Measurements from ENCODE around the gene FHIT.
"Not testable (repeated sequence)": the region's sequence is repeated elsewhere in the genome, so short reads cannot be mapped to it uniquely, and the experiment has no call there.

FHIT gene

DNA sequence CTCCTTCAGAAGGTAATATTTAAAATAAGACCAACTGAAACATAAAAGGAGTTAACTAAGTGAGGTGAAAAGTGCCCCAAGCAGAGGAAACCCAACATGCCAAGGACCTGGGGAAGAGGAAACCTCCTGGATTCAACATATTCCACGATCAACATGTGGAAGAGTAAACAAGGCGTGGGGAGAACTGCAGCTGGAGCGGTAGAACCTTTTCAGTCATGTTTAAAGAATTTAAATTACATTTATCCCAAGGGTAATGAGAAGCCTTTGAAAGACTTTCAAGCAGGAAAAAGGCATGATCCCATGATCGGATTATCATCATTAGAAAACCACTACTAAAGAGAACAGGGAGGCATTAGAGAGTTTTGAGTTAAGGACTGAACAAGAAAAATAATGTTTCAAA, 330.7 kb downstream of the FHIT start:
- DNase-seq (ENCODE audit: low read depth), result no peak

- no peak for DNase-seq (ENCODE audit: low read depth)
Measured at GRCh38 chr3:60919296-60919695, 332.0 kb downstream of the FHIT start.

DNA sequence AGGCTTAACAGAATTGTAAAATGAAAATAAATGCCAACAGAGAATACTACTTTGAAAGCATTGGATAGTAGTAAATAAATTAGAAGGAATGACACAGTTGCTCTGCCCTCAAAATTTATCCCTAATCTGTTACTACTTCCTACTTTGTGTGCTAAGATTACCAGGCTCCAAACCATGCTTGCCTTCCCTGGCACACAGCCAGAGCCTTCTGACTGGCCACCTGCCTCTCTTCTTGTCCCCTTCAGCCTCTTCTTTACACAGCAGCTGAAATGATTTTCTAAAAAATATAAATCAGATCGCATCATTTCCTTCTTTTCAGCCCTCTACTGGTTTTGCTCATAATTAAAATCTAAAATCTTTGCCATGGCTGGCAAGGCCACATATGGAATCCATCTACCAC, 334.1 kb downstream of the FHIT start:
- DNase-seq (ENCODE audit: low read depth), result no peak

DNA sequence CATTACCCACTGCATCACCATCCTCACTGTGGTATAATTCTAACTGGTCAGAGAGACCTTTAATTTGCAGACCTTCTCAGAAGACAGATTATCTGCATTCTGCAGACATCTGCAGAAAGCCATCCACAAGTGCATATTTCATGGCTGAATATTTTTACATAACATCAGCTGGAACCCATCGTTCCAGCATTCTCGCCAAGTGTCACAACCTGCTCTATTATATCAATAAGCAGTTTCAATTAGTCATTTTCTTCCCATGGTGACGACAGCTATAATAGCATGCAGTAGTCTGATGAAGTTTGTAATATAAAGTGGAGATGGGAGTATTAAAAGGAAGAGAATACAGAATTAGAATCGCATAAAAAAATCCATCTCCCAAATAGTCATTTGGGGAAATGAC, 334.7 kb downstream of the FHIT start:
- no peak for DNase-seq (ENCODE audit: low read depth)

DNA sequence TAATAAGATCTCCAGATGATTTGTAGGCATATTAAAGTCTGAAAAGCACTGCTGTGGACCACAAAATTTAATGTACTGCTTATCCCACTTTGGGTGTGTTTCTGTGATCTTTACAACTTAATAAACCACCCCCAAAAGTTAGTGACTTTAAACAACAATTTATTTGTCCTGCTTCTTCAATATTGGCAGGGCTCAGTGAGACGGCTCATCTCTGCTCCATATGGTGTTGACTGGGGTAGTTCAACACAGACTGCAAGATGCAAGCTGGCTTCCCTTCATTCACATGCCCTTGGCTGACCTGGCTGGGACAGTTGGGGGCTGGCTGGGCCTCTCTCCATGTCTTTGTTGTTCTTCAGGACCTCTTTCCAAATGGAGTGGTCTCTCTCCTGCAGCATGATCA, 337.8 kb downstream of the FHIT start:
- DNase-seq (ENCODE audit: low read depth), result no peak

DNA sequence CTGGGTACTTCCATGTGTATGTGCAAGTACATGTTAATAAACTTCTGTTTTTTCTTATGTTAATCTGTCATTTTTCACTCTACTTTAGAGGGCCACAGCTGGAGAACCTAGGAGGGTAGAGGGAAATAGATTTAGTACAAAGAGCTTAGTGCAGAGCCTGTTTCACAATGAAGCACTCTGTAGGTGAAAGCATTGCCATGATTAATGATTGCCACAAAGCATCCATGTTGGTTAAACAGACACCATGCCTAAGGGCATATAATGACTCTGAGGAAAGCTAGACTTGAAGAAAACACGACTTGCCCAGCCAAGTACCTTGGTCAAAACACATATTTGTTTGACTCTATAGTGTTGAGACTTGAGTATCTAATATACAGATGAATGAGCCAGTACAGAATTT, 338.4 kb downstream of the FHIT start:
- no peak for DNase-seq (ENCODE audit: low read depth)

- DNase-seq (ENCODE audit: low read depth), result no peak
Measured at GRCh38 chr3:60912142-60912541, 339.1 kb downstream of the FHIT start.

DNA sequence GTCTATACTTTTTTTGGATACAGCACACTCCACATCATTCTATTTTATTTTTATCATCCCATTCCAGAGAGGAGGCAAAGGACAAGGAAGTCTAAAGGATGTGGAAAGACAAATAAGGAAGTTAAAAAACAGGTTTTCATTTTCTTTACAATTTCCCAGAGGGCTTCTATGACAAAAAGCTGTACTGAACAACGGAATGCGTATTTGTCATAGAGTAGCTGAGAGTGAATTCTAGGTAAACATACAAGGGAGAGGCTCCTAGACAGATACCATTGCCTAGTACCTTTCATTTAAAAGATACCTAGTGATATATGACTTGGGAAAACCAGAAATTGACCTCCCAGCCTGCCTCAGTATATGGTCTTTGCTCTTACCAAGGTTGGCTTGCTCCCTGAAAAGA, 341.7 kb downstream of the FHIT start:
- no peak for DNase-seq (ENCODE audit: low read depth)

DNA sequence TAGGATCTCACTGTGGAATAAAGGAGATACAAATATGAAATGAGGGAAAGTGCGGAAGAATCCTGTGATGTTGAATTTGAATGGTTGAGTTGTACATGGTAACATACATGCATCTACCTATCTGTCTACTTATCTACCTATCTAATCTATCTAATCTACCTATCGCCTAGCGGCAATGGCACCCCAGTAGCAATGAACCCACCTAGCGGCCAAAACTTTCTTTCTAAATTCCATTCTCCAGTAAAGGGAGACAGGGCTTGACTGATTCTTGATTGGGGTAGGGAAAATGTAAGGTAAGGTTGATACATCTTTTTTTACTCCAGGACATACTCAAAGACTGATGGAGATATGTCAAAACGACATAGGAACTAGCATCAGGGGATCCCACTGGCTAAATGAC, 345.0 kb downstream of the FHIT start:
- DNase-seq (ENCODE audit: low read depth), result no peak

DNA sequence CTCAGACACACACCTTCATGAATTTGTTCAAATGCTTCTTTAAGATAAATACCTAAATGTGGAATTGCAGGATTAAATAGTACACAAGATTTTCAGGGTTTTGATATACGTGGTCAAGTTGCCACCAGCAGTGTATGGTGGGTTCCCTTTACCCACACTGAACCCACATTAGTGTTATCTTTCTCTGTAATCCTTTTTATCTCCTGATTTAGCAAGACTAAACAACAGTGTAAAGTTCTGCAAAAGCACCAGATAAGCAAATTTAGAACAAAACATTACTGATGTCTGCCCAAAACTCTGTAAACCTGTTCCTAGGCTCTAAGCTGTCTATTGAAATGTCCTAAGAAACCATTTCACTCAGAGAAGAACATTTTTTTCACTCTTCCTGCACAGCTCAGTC, 352.9 kb downstream of the FHIT start:
- no peak for DNase-seq (ENCODE audit: low read depth)

GRCh38 chr3:60893946-60894345, 357.3 kb downstream of the FHIT start:
- no peak for DNase-seq (ENCODE audit: low read depth)

DNA sequence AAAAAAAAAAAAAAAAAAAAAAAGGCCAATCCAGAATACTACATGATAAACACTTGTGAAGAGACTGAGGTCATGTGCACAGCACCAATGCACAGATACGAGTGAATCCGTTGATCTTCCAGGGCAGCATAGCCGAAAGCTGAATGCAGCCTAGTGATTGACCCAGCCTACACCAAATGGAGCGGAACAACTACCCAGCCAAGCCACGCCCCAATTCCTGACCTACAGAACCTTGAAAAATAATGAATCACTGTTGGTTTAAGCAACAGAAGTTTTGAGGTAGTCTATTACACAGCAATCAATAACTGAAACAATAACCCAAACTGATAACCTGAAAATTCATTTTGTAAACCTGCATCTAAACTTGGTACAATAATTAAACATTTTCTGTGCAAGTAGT, 361.0 kb downstream of the FHIT start:
- no peak for DNase-seq (ENCODE audit: low read depth)

- not testable (repeated sequence) for DNase-seq (ENCODE audit: low read depth)
Measured at GRCh38 chr3:60888952-60889351, 362.3 kb downstream of the FHIT start.

DNA sequence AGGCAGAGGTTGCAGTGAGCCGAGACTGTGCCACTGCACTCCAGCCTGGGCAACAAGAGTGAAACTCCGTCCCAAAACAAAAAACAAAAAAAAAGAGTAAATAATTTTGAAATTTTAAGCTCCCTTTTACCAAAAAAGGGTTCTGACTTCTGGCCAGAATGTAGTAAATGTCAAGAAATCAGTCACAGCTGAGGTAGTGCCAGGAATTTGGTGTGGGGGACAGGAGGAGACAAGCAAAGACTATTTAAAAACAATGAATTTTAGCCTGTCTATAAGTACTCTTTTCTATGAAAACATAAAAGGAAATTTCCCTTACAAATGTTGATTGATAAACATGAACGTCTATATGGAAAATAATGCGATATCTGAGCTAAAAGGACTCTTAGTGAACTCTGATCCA, 363.7 kb downstream of the FHIT start:
- no peak for DNase-seq (ENCODE audit: low read depth)

DNA sequence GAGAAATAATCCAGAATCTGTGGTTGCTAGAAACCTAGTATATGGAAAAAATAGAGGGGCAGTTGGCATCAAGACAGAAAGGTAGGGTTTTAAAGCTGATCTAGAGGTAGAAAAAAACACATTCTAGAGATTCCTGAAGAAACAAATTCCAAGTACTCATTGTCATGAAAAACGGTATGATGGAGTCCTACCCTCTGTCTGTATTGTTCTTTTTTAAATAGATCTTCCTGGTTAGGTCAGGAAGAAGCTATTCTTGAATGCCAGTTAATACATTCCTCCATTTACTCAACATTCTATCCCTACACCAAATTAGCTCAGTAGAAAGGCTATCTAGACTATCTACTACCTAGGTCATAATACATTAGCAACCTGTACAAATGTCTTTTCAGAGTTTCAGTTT, 364.7 kb downstream of the FHIT start:
- no peak for DNase-seq (ENCODE audit: low read depth)

GRCh38 chr3:60884005-60884404, 367.2 kb downstream of the FHIT start:
- no peak for DNase-seq (ENCODE audit: low read depth)

DNA sequence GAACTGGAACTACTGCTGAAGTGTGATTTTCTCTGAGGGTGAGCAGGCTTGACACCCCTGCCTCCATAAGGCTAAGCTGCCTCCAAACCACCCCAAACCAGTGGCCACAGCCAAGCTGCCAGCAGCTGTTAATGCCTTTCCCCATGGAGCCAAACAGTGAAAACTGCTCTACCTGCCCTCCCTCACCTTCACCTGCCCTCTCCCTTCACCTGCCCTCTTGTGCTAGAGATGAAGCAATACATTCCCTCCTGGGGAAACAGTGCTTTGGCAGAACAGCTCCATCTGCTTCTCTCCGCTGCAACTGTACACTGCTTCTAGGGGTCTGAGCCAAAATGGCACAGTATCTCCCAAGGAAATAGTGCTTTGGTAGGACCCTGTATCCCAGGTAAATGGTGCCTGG, 374.1 kb downstream of the FHIT start:
- DNase-seq (ENCODE audit: low read depth), result no peak

DNA sequence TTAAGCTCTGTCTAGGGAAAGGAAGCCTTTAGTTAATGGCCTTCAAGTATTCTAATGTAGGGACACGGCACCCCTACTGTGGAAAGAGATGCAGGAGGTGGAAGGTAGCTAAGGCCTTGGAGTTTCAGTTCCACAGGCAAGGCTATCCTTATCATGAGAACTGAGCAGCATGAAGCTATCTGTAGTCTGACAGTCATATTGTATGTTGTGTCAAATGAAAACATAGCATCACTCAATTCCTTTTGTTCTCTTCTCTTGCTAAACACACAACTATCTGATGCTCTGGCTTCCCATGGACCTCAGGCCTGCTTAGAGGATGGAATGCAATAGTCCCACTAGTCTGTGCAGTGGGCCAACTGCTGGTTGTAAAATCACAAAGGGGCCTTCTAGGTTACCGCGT, 380.9 kb downstream of the FHIT start:
- no peak for DNase-seq (ENCODE audit: low read depth)

GRCh38 chr3:60867200-60867599, 384.1 kb downstream of the FHIT start:
- no peak for DNase-seq (ENCODE audit: low read depth)

GRCh38 chr3:60856257-60857046, 394.8 kb downstream of the FHIT start:
- no peak for DNase-seq (ENCODE audit: low read depth)

GRCh38 chr3:60855250-60855649, 396.0 kb downstream of the FHIT start:
- no peak for DNase-seq (ENCODE audit: low read depth)

DNA sequence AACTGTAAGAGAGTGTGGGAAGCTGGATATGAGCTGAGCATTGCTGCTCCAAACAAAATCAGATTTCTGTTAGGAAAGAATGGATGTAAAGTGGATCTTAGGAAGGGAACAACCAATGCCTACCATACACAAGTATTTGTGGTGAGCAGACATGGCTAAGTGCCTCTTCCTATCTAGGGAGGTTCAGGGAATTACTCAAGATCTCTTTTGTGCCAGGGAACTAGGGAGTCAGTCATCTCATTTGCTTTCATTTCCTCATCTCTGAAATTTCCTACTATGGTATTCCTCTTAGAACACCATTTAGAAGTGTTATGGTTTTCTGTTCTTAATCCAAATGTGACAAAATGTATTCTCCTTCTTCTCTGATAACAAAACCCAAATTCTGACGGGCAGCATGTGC, 396.5 kb downstream of the FHIT start:
- DNase-seq (ENCODE audit: low read depth), result no peak

DNA sequence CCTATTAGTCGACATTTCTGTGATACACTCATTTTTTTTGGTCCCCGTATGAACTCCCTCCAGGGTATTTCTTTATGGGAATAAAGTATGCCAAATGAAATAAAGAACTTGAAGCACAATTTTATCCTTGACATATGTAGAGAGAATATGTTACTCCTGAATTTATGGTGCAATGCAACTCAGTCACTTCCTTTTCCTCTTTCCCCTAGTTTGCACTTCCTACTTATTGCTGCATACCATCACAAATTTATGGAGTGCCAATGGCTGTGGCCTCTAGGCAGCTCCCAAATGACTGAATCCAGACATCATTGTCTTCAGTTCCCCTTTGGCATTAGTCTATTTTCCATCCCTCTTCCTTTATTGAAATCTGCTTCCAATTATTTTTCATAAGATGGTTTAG, 403.5 kb downstream of the FHIT start:
- no peak for DNase-seq (ENCODE audit: low read depth)

GRCh38 chr3:60844256-60844655, 407.0 kb downstream of the FHIT start:
- DNase-seq (ENCODE audit: low read depth), result no peak

GRCh38 chr3:60841355-60841754, 409.9 kb downstream of the FHIT start:
- no peak for DNase-seq (ENCODE audit: low read depth)
